ENCODE results near the gene TXNDC17.

DNA sequence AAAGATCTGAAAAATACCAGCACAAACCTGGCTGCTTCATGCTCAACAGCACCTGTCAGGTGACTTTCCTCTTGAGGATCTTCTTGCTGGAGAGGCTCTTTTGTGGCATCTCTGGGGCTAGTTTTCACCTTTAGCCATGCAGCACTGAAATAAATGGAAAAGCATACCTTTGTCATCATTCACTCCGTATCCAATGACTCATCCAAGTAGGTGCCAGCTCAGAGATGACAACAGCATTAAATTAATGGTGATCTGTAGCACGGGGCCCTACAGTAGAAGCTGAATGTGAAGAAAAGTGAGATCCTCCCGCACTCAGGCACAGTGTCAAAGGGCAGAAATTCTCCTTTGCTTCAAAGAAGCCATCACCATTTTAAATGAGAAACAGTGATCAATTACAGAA, 32.5 kb upstream of the TXNDC17 start:
- TF ChIP-seq POLR2AphosphoS5 (IDR thresholded peaks at IDR 0.05; ENCODE audit: low read depth, low read length) = no peak
- TF ChIP-seq, protein P1, sequence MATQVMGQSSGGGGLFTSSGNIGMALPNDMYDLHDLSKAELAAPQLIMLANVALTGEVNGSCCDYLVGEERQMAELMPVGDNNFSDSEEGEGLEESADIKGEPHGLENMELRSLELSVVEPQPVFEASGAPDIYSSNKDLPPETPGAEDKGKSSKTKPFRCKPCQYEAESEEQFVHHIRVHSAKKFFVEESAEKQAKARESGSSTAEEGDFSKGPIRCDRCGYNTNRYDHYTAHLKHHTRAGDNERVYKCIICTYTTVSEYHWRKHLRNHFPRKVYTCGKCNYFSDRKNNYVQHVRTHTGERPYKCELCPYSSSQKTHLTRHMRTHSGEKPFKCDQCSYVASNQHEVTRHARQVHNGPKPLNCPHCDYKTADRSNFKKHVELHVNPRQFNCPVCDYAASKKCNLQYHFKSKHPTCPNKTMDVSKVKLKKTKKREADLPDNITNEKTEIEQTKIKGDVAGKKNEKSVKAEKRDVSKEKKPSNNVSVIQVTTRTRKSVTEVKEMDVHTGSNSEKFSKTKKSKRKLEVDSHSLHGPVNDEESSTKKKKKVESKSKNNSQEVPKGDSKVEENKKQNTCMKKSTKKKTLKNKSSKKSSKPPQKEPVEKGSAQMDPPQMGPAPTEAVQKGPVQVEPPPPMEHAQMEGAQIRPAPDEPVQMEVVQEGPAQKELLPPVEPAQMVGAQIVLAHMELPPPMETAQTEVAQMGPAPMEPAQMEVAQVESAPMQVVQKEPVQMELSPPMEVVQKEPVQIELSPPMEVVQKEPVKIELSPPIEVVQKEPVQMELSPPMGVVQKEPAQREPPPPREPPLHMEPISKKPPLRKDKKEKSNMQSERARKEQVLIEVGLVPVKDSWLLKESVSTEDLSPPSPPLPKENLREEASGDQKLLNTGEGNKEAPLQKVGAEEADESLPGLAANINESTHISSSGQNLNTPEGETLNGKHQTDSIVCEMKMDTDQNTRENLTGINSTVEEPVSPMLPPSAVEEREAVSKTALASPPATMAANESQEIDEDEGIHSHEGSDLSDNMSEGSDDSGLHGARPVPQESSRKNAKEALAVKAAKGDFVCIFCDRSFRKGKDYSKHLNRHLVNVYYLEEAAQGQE (IDR thresholded peaks at IDR 0.05; ENCODE audit: insufficient read depth in 1 of 2, low read depth in 2 of 2, low read length in 2 of 2) = no peak

All from PFSK-1 (cell line).